ENCODE measurements around the gene MLX.

- TF ChIP-seq CTCF (IDR thresholded peaks at IDR 0.05; ENCODE audit: low read length) = no peak
- no peak for TF ChIP-seq EZH2 (optimal IDR thresholded peaks at IDR 0.05; ENCODE audit: low read depth, low read length)
Observed at GRCh38 chr17:42617956-42618431, 51.1 kb downstream of the MLX start.
